DOHH2 (cell line): ENCODE measurements around the gene SPRY1.

Experiments used
- H3F3A ChIP-seq: fragments of 200-600 bp; sonication (generic), shearing (Covaris generic); 2 replicates; pipeline ENCODE4 v1.6.0; 2016; ENCODE audit warnings: antibody characterized with exemption, mild to moderate bottlenecking; ENCODE audit not compliant: control insufficient read depth, insufficient read depth
- H3K27ac ChIP-seq: fragments of 200-600 bp; sonication (generic); 2 replicates; pipeline ENCODE4 v1.5.1; 2014; ENCODE audit warnings: low read depth, mild to moderate bottlenecking, low read length, moderate library complexity
- H3K27me3 ChIP-seq: fragments of 200-600 bp; sonication (generic); 2 replicates; pipeline ENCODE4 v1.6.1; 2014; ENCODE audit warnings: mild to moderate bottlenecking, low read length, mixed read lengths; ENCODE audit not compliant: control insufficient read depth
- H3K36me3 ChIP-seq: fragments of 200-600 bp; sonication (generic); 2 replicates; pipeline ENCODE4 v1.6.1; 2014; ENCODE audit warnings: mild to moderate bottlenecking, low read length, moderate library complexity, mixed read lengths; ENCODE audit not compliant: control insufficient read depth
- H3K4me1 ChIP-seq: fragments of 200-600 bp; sonication (generic); 2 replicates; pipeline ENCODE4 v1.6.1; 2014; ENCODE audit warnings: mild to moderate bottlenecking, low read length, mixed read lengths; ENCODE audit not compliant: control insufficient read depth
- H3K4me2 ChIP-seq: fragments of 200-600 bp; sonication (generic); 2 replicates; pipeline ENCODE4 v1.6.0; 2014; ENCODE audit warnings: mild to moderate bottlenecking, low read length, moderate library complexity
- H3K4me3 ChIP-seq: fragments of 200-600 bp; sonication (generic); 2 replicates; pipeline ENCODE4 v1.5.1; 2014; ENCODE audit warnings: mild to moderate bottlenecking, low read length, mixed read lengths
- H3K79me2 ChIP-seq: fragments of 200-600 bp; sonication (generic); 2 replicates; pipeline ENCODE4 v1.6.1; 2014; ENCODE audit warnings: mild to moderate bottlenecking, low read length, mixed read lengths; ENCODE audit not compliant: control insufficient read depth
- H3K9me2 ChIP-seq: fragments of 200-600 bp; sonication (generic); replicated peaks from 2 replicates; pipeline ENCODE4 v1.6.1; 2014; ENCODE audit warnings: mild to moderate bottlenecking, low read length, mixed read lengths; ENCODE audit not compliant: control insufficient read depth
- H3K9me3 ChIP-seq: fragments of 200-600 bp; sonication (generic); 2 replicates; pipeline ENCODE4 v1.6.1; 2014; ENCODE audit warnings: antibody characterized with exemption, low read length, mixed read lengths; ENCODE audit not compliant: control insufficient read depth, insufficient read depth
- H4K20me1 ChIP-seq: fragments of 200-600 bp; sonication (generic); 2 replicates; pipeline ENCODE4 v1.6.0; 2014; ENCODE audit warnings: low read depth, mild to moderate bottlenecking, antibody characterized with exemption, low read length, moderate library complexity; ENCODE audit not compliant: control insufficient read depth, insufficient read depth
- EZH2phosphoT487 ChIP-seq: fragments of 200-600 bp; sonication (generic); IDR thresholded peaks from 2 replicates; pipeline ENCODE4 v1.6.1; 2017; ENCODE audit warnings: borderline replicate concordance, mild to moderate bottlenecking, antibody characterized with exemption, low read length, moderate library complexity, mixed read lengths
- TF ChIP-seq, protein P1 (sequence below): fragments of 200-600 bp; sonication (generic); IDR thresholded peaks from one replicate; pipeline ENCODE4 v1.5.1; 2014; ENCODE audit warnings: antibody characterized with exemption, mild to moderate bottlenecking, low read depth, low read length; ENCODE audit not compliant: poor library complexity, severe bottlenecking

Gene SPRY1

DNA sequence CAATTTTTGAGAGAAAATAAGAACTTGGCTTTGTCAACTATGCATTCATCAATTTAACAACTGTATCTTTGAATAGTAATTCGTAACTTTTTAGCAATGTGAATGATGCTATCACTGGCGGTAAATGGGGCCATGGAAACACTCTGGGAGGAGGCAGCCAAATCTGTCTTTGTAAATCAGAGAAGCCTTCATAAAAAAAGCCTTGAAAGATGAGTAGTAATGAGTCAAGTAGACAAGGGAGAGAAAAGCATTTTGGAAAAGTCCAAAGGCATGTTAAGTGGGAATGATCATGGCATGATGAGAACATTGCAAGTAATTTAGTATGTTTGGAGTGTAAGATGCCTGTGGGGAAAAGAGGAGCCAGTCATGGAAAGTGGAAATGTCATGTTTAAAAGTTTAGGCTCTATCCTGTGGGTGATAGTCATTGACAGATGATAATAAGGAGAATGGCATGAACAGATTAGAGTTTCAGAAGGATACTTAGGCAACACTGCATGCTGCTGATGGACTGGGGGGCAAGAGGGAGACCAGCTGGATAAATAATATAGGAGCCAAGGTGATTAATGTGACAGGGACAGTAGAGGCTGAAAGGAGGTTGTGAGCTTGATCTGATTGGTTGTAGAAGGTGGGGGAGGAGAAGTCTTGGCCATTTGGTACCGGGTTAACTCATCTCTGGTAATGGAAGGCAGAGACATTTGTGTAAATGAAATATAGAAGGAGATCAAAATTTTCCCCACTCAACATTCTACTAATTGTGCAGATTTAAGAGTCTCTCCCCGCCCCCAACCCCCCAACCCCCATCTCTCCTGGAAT is 16.3 kb downstream of the SPRY1 start:
- Histone ChIP-seq H3K9me2 (no peaks in the 10 kb centered on the region), H3K36me3 (no peaks in the 10 kb centered on the region), H3F3A (no peaks in the 10 kb centered on the region), H3K9me3 (no peaks in the 10 kb centered on the region), H3K4me1 (no peaks in the 10 kb centered on the region), H3K4me2 (no peak overlapping the region), H3K27me3 (no peaks in the 10 kb centered on the region), H3K79me2 (no peaks in the 10 kb centered on the region), H4K20me1 (no peaks in the 10 kb centered on the region), H3K4me3 (no peak overlapping the region), H3K27ac (no peak overlapping the region)
- no peak for TF ChIP-seq EZH2phosphoT487
- TF ChIP-seq, protein P1, sequence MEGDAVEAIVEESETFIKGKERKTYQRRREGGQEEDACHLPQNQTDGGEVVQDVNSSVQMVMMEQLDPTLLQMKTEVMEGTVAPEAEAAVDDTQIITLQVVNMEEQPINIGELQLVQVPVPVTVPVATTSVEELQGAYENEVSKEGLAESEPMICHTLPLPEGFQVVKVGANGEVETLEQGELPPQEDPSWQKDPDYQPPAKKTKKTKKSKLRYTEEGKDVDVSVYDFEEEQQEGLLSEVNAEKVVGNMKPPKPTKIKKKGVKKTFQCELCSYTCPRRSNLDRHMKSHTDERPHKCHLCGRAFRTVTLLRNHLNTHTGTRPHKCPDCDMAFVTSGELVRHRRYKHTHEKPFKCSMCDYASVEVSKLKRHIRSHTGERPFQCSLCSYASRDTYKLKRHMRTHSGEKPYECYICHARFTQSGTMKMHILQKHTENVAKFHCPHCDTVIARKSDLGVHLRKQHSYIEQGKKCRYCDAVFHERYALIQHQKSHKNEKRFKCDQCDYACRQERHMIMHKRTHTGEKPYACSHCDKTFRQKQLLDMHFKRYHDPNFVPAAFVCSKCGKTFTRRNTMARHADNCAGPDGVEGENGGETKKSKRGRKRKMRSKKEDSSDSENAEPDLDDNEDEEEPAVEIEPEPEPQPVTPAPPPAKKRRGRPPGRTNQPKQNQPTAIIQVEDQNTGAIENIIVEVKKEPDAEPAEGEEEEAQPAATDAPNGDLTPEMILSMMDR = no peak

- Histone ChIP-seq H3K4me2 (no peak overlapping the region), H3K27me3 (no peaks in the 10 kb centered on the region), H3K4me1 (no peaks in the 10 kb centered on the region), H3K4me3 (no peak overlapping the region), H4K20me1 (no peaks in the 10 kb centered on the region), H3K27ac (no peak overlapping the region), H3K79me2 (no peaks in the 10 kb centered on the region), H3F3A (no peaks in the 10 kb centered on the region), H3K9me2 (no peaks in the 10 kb centered on the region), H3K9me3 (no peaks in the 10 kb centered on the region), H3K36me3 (no peaks in the 10 kb centered on the region)
- no peak for TF ChIP-seq EZH2phosphoT487
- TF ChIP-seq, protein P1 = no peak
Observed at GRCh38 chr4:123415576-123415975, 19.0 kb downstream of the SPRY1 start.

DNA sequence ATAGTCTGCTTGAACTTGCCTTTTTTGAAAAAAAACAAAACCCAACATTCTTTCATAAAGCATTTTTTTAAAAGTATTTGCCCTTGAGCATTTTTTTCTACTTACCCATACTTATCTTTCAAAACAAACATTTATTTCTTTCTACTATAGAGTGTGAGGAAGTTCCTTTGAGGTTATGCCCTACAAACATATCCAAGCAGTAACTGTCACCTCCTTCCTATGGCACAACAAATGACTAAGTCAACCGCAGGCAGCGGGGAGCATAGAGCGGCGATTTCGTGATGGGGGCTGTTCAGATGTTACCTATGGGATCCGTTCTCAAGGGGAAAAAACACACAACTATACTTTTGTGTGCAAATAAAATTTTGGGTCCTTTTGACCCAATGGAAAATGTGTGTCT is 19.4 kb downstream of the SPRY1 start:
- no peaks in the 10 kb centered on the region for H3F3A ChIP-seq
- H3K4me1 ChIP-seq = no peaks in the 10 kb centered on the region
- H3K27ac ChIP-seq = no peak overlapping the region
- H3K36me3 ChIP-seq = no peaks in the 10 kb centered on the region
- no peak overlapping the region for H3K4me2 ChIP-seq
- no peaks in the 10 kb centered on the region for H4K20me1 ChIP-seq
- no peaks in the 10 kb centered on the region for H3K27me3 ChIP-seq
- no peak overlapping the region for H3K4me3 ChIP-seq
- TF ChIP-seq, protein P1 = no peak
- TF ChIP-seq EZH2phosphoT487 = no peak
- H3K9me3 ChIP-seq = no peaks in the 10 kb centered on the region
- H3K79me2 ChIP-seq = no peaks in the 10 kb centered on the region
- H3K9me2 ChIP-seq = no peaks in the 10 kb centered on the region
